ENCODE data around the gene DDX54.

The DDX54 gene

DNA sequence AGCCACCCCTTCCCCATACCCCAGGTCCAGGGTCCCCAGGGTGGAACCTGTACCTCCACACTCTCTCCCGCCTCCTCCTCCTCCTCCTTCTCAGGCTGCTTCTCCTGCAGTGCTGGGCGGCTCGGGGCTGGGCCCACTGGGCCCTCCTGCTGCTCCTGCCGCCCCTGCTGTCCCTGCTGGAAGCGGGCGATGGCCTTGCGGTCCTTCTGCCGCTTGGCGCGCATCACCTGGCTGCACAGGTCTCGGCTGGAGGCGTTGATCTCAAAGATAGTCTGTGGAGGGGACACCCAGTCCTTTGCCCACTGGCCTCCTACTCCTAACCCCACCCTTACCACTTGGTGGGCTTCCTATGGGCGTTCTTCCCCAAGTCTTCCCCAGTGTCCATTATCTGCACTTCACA is 21.3 kb downstream of the DDX54 start:
- H3K9me3 ChIP-seq (ENCODE audit: insufficient read depth, low read length, severe bottlenecking): no peaks in the 10 kb centered on the region
- no peak overlapping the region for H3K4me3 ChIP-seq (ENCODE audit: low read depth in 1 of 2, low read length in 2 of 2)
- no peak overlapping the region for H3K27ac ChIP-seq (ENCODE audit: low read length)
- H3K27me3 ChIP-seq (ENCODE audit: insufficient read depth, low read length, poor library complexity): no peaks in the 10 kb centered on the region
- no peak overlapping the region for H3K4me2 ChIP-seq (ENCODE audit: insufficient read depth, low read length)
- H2AFZ ChIP-seq (ENCODE audit: low read depth, low read length): no peak overlapping the region
- peaks cover 97% of the 10 kb centered on the region for H3K36me3 ChIP-seq (ENCODE audit: insufficient read depth, low read length)
- TF ChIP-seq, protein P1, sequence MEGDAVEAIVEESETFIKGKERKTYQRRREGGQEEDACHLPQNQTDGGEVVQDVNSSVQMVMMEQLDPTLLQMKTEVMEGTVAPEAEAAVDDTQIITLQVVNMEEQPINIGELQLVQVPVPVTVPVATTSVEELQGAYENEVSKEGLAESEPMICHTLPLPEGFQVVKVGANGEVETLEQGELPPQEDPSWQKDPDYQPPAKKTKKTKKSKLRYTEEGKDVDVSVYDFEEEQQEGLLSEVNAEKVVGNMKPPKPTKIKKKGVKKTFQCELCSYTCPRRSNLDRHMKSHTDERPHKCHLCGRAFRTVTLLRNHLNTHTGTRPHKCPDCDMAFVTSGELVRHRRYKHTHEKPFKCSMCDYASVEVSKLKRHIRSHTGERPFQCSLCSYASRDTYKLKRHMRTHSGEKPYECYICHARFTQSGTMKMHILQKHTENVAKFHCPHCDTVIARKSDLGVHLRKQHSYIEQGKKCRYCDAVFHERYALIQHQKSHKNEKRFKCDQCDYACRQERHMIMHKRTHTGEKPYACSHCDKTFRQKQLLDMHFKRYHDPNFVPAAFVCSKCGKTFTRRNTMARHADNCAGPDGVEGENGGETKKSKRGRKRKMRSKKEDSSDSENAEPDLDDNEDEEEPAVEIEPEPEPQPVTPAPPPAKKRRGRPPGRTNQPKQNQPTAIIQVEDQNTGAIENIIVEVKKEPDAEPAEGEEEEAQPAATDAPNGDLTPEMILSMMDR (IDR thresholded peaks at IDR 0.05; ENCODE audit: borderline replicate concordance, extremely low read depth, low read length, poor library complexity, severe bottlenecking): no peak
- TF ChIP-seq EZH2 (IDR thresholded peaks at IDR 0.05; ENCODE audit: borderline replicate concordance, low read depth, low read length, severe bottlenecking): no peak
- peaks cover 2% of the 10 kb centered on the region; the same call in 1 of the 2 replicates for H3K79me2 ChIP-seq (ENCODE audit: insufficient read depth, low read length)
- ATAC-seq (ENCODE audit: insufficient read depth, low read depth): no peak
- H3K9ac ChIP-seq (ENCODE audit: low read depth, low read length): no peak overlapping the region
- peaks cover 22% of the 10 kb centered on the region for H4K20me1 ChIP-seq (ENCODE audit: insufficient read depth, low read length)
- no peaks in the 10 kb centered on the region for H3K4me1 ChIP-seq (ENCODE audit: insufficient read depth, low read length)
- DNase-seq: no peak

- no peak for TF ChIP-seq EZH2 (IDR thresholded peaks at IDR 0.05; ENCODE audit: borderline replicate concordance, low read depth, low read length, severe bottlenecking)
- TF ChIP-seq, protein P1 (IDR thresholded peaks at IDR 0.05; ENCODE audit: borderline replicate concordance, extremely low read depth, low read length, poor library complexity, severe bottlenecking): no peak
- Histone ChIP-seq H3K36me3 (ENCODE audit: insufficient read depth, low read length) (peaks cover 97% of the 10 kb centered on the region), H3K4me2 (ENCODE audit: insufficient read depth, low read length) (no peak overlapping the region), H2AFZ (ENCODE audit: low read depth, low read length) (no peak overlapping the region), H3K79me2 (ENCODE audit: insufficient read depth, low read length) (no peaks in the 10 kb centered on the region), H3K27ac (ENCODE audit: low read length) (no peak overlapping the region), H3K4me3 (ENCODE audit: low read depth in 1 of 2, low read length in 2 of 2) (no peak overlapping the region), H3K9me3 (ENCODE audit: insufficient read depth, low read length, severe bottlenecking) (no peaks in the 10 kb centered on the region), H3K9ac (ENCODE audit: low read depth, low read length) (no peak overlapping the region), H3K27me3 (ENCODE audit: insufficient read depth, low read length, poor library complexity) (no peaks in the 10 kb centered on the region), H3K4me1 (ENCODE audit: insufficient read depth, low read length) (no peaks in the 10 kb centered on the region), H4K20me1 (ENCODE audit: insufficient read depth, low read length) (peaks cover 24% of the 10 kb centered on the region)
- ATAC-seq (ENCODE audit: insufficient read depth, low read depth): no peak
- no peak for DNase-seq
These were observed 22.3 kb downstream of the DDX54 start for GRCh38 chr12:113163030-113163360.

GRCh38 chr12:113162102-113163029 is 22.9 kb downstream of the DDX54 start:
- no peak overlapping the region for H3K4me2 ChIP-seq (ENCODE audit: insufficient read depth, low read length)
- H3K9ac ChIP-seq (ENCODE audit: low read depth, low read length): no peak overlapping the region
- H3K36me3 ChIP-seq (ENCODE audit: insufficient read depth, low read length): peaks cover 97% of the 10 kb centered on the region
- H4K20me1 ChIP-seq (ENCODE audit: insufficient read depth, low read length): peaks cover 29% of the 10 kb centered on the region
- H3K4me1 ChIP-seq (ENCODE audit: insufficient read depth, low read length): no peaks in the 10 kb centered on the region
- no peak overlapping the region for H2AFZ ChIP-seq (ENCODE audit: low read depth, low read length)
- no peaks in the 10 kb centered on the region for H3K9me3 ChIP-seq (ENCODE audit: insufficient read depth, low read length, severe bottlenecking)
- H3K4me3 ChIP-seq (ENCODE audit: low read depth in 1 of 2, low read length in 2 of 2): no peak overlapping the region
- DNase-seq: no peak
- TF ChIP-seq EZH2 (IDR thresholded peaks at IDR 0.05; ENCODE audit: borderline replicate concordance, low read depth, low read length, severe bottlenecking): no peak
- TF ChIP-seq, protein P1 (IDR thresholded peaks at IDR 0.05; ENCODE audit: borderline replicate concordance, extremely low read depth, low read length, poor library complexity, severe bottlenecking): no peak
- ATAC-seq (ENCODE audit: insufficient read depth, low read depth): no peak
- H3K79me2 ChIP-seq (ENCODE audit: insufficient read depth, low read length): no peaks in the 10 kb centered on the region
- H3K27me3 ChIP-seq (ENCODE audit: insufficient read depth, low read length, poor library complexity): no peaks in the 10 kb centered on the region
- H3K27ac ChIP-seq (ENCODE audit: low read length): peak overlapping the region; percentile 16; the same call in 1 of the 2 replicates

Data from DND-41 (cell line).